HUES6 (cell line): ENCODE measurements around the gene IFI30.

Experiments used
- H3K27ac ChIP-seq: 2 replicates; pipeline ENCODE4 v1.7.0; 2013; ENCODE audit warnings: low read depth, mild to moderate bottlenecking, low read length, inconsistent platforms
- H3K27me3 ChIP-seq: 2 replicates; pipeline ENCODE4 v1.6.1; 2013; ENCODE audit warnings: low read length; ENCODE audit not compliant: control insufficient read depth, insufficient read depth
- H3K36me3 ChIP-seq: 2 replicates; pipeline ENCODE4 v1.6.1; 2013; ENCODE audit warnings: low read length; ENCODE audit not compliant: control insufficient read depth, insufficient read depth
- H3K4me1 ChIP-seq: 2 replicates; pipeline ENCODE4 v1.6.1; 2013; ENCODE audit warnings: low read length; ENCODE audit not compliant: control insufficient read depth, insufficient read depth
- H3K4me3 ChIP-seq: 2 replicates; pipeline ENCODE4 v1.5.1; 2013; ENCODE audit warnings: low read depth, low read length
- H3K9ac ChIP-seq: one replicate; pipeline ENCODE4 v1.6.1; 2013; ENCODE audit warnings: mild to moderate bottlenecking, low read length
- H3K9me3 ChIP-seq: 2 replicates; pipeline ENCODE4 v1.6.1; 2013; ENCODE audit warnings: low read depth, low read length; ENCODE audit not compliant: control insufficient read depth, insufficient read depth

Gene IFI30

GRCh38 chr19:18194554-18195238, 21.1 kb downstream of the IFI30 start:
- Histone ChIP-seq H3K27me3 (no peaks in the 10 kb centered on the region), H3K4me1 (peaks cover 17% of the 10 kb centered on the region), H3K9me3 (no peaks in the 10 kb centered on the region), H3K36me3 (peaks cover 35% of the 10 kb centered on the region), H3K9ac (no peak overlapping the region), H3K27ac (no peak overlapping the region), H3K4me3 (peak overlapping the region; percentile 88)

GRCh38 chr19:18196511-18196845, 22.9 kb downstream of the IFI30 start:
- Histone ChIP-seq H3K36me3 (peaks cover 41% of the 10 kb centered on the region), H3K4me1 (peaks cover 17% of the 10 kb centered on the region), H3K27ac (no peak overlapping the region), H3K9me3 (no peaks in the 10 kb centered on the region), H3K9ac (no peak overlapping the region), H3K4me3 (no peak overlapping the region), H3K27me3 (no peaks in the 10 kb centered on the region)

GRCh38 chr19:18197306-18197705, 23.7 kb downstream of the IFI30 start:
- Histone ChIP-seq H3K27me3 (no peaks in the 10 kb centered on the region), H3K4me3 (no peak overlapping the region), H3K4me1 (peaks cover 10% of the 10 kb centered on the region; the same call in 1 of the 2 replicates), H3K36me3 (peaks cover 45% of the 10 kb centered on the region), H3K9ac (no peak overlapping the region), H3K27ac (no peak overlapping the region), H3K9me3 (no peaks in the 10 kb centered on the region)

DNA sequence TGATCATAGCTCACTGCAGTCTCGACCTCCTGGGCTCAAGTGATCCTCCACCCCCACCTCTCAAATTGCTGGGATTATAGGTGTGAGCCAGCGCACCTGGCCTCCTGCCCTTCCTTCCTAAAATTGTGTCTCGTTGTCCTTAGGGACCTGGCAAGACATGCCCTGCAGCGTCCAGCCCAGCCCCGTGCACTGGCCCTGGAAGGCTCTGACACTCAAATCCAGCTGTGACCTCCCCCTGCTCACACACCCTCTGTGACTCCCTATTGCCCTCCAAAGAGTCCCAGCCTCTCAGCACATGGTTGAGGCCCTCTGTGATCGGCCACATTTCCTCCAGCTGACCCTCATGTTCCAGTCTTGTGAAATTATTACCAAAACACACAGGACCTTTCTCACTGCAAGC, 24.3 kb downstream of the IFI30 start:
- peaks cover under 1% of the 10 kb centered on the region; the same call in 1 of the 2 replicates for H3K27me3 ChIP-seq
- H3K27ac ChIP-seq = no peak overlapping the region
- peaks cover 9% of the 10 kb centered on the region; the same call in 1 of the 2 replicates for H3K4me1 ChIP-seq
- H3K9ac ChIP-seq = no peak overlapping the region
- H3K36me3 ChIP-seq = peaks cover 48% of the 10 kb centered on the region
- no peaks in the 10 kb centered on the region for H3K9me3 ChIP-seq
- no peak overlapping the region for H3K4me3 ChIP-seq

DNA sequence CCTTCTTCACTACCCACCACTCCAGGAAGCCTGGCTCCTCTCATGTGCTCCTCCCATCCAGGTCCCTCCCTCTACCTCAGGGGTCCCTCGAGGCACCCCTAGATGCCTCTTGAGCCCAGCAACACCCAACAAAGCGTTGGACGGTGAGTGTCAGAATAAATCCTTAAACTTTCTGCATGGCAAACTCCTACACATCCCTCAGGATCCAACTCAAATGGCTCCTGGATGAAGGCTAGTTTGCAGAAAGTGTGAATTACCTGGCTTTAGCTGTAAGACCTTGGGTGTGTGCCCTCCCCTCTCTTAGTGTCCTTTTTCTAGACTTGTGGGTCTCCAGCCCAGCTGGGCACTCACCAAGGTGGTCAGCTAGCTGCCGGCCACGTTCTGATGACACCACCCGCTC, 24.8 kb downstream of the IFI30 start:
- Histone ChIP-seq H3K27me3 (peaks cover 5% of the 10 kb centered on the region; the same call in 1 of the 2 replicates), H3K9ac (no peak overlapping the region), H3K27ac (no peak overlapping the region), H3K9me3 (no peaks in the 10 kb centered on the region), H3K4me1 (peaks cover 14% of the 10 kb centered on the region), H3K36me3 (peaks cover 48% of the 10 kb centered on the region), H3K4me3 (no peak overlapping the region)

GRCh38 chr19:18202397-18202777, 28.8 kb downstream of the IFI30 start:
- no peak overlapping the region for H3K9ac ChIP-seq
- no peak overlapping the region for H3K27ac ChIP-seq
- no peak overlapping the region for H3K4me3 ChIP-seq
- H3K4me1 ChIP-seq = peaks cover 16% of the 10 kb centered on the region
- H3K9me3 ChIP-seq = no peaks in the 10 kb centered on the region
- peaks cover 32% of the 10 kb centered on the region for H3K36me3 ChIP-seq
- peaks cover 6% of the 10 kb centered on the region; the same call in 1 of the 2 replicates for H3K27me3 ChIP-seq

GRCh38 chr19:18202778-18203407, 29.3 kb downstream of the IFI30 start:
- Histone ChIP-seq H3K9ac (peak overlapping the region; percentile 21), H3K27ac (no peak overlapping the region), H3K27me3 (peaks cover 6% of the 10 kb centered on the region; the same call in 1 of the 2 replicates), H3K9me3 (no peaks in the 10 kb centered on the region), H3K36me3 (peaks cover 27% of the 10 kb centered on the region), H3K4me1 (peaks cover 16% of the 10 kb centered on the region), H3K4me3 (peak overlapping the region; percentile 88)

GRCh38 chr19:18203408-18203862, 29.8 kb downstream of the IFI30 start:
- peak overlapping the region; percentile 21 for H3K9ac ChIP-seq

DNA sequence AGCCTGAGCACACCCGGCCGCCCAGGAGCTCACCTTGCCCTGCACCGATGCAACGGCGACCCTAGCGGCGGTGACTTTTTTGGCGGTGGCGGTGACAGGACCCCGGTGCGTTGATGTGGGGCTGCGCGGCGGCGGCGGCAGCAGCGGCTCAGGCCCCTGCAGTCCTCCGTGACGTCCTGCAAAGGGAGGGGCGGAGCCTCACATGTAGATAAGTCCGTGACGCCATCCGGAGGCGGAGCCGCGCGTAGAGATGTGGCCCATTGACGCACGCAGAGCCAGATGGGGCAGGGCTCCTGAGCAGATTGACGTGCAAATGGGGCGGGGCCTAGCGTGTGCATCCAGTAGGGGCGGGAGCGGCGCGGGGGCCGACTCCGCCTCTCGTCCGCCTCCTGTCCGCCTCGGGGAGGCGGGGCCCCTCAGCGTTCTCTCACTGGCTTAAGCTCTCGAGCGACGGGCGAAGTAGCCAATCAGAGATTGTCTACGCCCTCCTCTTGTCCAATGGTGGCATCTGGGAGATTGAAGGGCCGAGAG, 30.3 kb downstream of the IFI30 start, which contains the start of gene RAB3A:
TSS of gene RAB3A (minus strand) at position 180 of the 531 bp plus-strand sequence. CDS start 1,302 bp downstream, outside the sequence.
- H3K4me3 ChIP-seq = peak within 1 kb of the TSS; percentile 88
- peaks cover 20% of the 10 kb centered on the region for H3K4me1 ChIP-seq
- H3K36me3 ChIP-seq = peaks cover 16% of the 10 kb centered on the region
- peak within 1 kb of the TSS; percentile 66 for H3K9ac ChIP-seq
- peak within 1 kb of the TSS; percentile 92 for H3K27ac ChIP-seq
- H3K9me3 ChIP-seq = no peaks in the 10 kb centered on the region
- H3K27me3 ChIP-seq = peaks cover 6% of the 10 kb centered on the region; the same call in 1 of the 2 replicates

More at GRCh38 chr19:18203408-18203862, 29.8 kb downstream of the IFI30 start:
- peaks cover 6% of the 10 kb centered on the region; the same call in 1 of the 2 replicates for H3K27me3 ChIP-seq
- H3K27ac ChIP-seq = no peak overlapping the region
- no peaks in the 10 kb centered on the region for H3K9me3 ChIP-seq
- peak overlapping the region; percentile 88 for H3K4me3 ChIP-seq
- H3K4me1 ChIP-seq = peaks cover 20% of the 10 kb centered on the region
- peaks cover 21% of the 10 kb centered on the region for H3K36me3 ChIP-seq

GRCh38 chr19:18204394-18205199, 31.0 kb downstream of the IFI30 start:
- Histone ChIP-seq H3K27me3 (peaks cover 6% of the 10 kb centered on the region; the same call in 1 of the 2 replicates), H3K9me3 (no peaks in the 10 kb centered on the region), H3K4me3 (peak overlapping the region; percentile 84), H3K4me1 (peaks cover 20% of the 10 kb centered on the region), H3K36me3 (peaks cover 13% of the 10 kb centered on the region), H3K27ac (peak overlapping the region; percentile 92), H3K9ac (peak overlapping the region; percentile 66)
